ENCODE measurements around the gene KAT6B. TPM values are rescaled to one million over a fixed set of nuclear protein-coding genes. Genes with fewer than 3 reads are reported as not detected.
A peak's percentile ranks its signal among the peaks of the same experiment; 100 is the strongest.
"Not testable (repeated sequence)": the region's sequence is repeated elsewhere in the genome, so short reads cannot be mapped to it uniquely, and the experiment has no call there.

The KAT6B gene
- total RNA-seq (2014; rRNA removed; shearing (Covaris generic)), result 18.5 and 21.1 TPM in 2 replicates

GRCh38 chr10:74826142-74827044 lies at the start of gene KAT6B:
KAT6B (plus strand) TSS chr10:74826600; CDS start chr10:74842858, 16,258 bp downstream.
- Histone ChIP-seq H3K4me1 (peaks cover 9% of the 10 kb centered on the region), H3K27ac (peak within 1 kb of the TSS; percentile 90), H3K9me3 (replicated peaks) (no peaks in the 10 kb centered on the region), H3K36me3 (no peaks in the 10 kb centered on the region), H3K4me3 (peak within 1 kb of the TSS; percentile 96), H3K27me3 (no peaks in the 10 kb centered on the region)
- peak; percentile 100 for DNase-seq

- Histone ChIP-seq H3K4me1 (no peaks in the 10 kb centered on the region), H3K27ac (no peak overlapping the region), H3K27me3 (no peaks in the 10 kb centered on the region), H3K4me3 (no peak overlapping the region), H3K9me3 (replicated peaks) (no peaks in the 10 kb centered on the region), H3K36me3 (no peaks in the 10 kb centered on the region)
- no peak for DNase-seq
These were observed 47.8 kb upstream of the KAT6B start for GRCh38 chr10:74778436-74779094.

GRCh38 chr10:74781870-74782269 lies 44.5 kb upstream of the KAT6B start:
- not testable (repeated sequence) for H3K9me3 ChIP-seq (replicated peaks); DNase-seq; H3K27ac ChIP-seq; H3K4me1 ChIP-seq; H3K36me3 ChIP-seq; H3K4me3 ChIP-seq; H3K27me3 ChIP-seq

DNA sequence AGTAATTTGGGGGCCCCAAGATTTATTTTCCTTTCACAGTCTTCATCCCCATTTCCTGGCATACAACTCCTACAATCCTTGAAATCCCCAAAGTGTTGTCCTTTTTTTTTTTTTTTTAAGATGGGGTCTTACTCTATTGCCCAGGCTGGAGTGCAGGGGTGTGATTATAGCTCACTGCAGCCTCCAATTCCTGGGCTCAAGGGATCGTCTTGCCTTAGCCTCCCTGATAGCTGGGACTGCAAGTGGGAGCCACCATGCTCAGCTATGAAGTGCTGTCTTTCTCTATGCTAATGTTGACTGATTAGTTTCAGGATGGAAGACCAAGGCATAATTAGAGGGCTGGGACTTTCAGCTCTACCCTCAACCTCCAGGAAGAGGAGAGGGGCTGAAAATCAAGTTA lies 41.9 kb upstream of the KAT6B start:
- no peak overlapping the region for H3K4me3 ChIP-seq
- H3K27ac ChIP-seq, result no peak overlapping the region
- no peak for DNase-seq
- no peaks in the 10 kb centered on the region for H3K9me3 ChIP-seq (replicated peaks)
- no peaks in the 10 kb centered on the region for H3K36me3 ChIP-seq
- no peaks in the 10 kb centered on the region for H3K4me1 ChIP-seq
- H3K27me3 ChIP-seq, result no peaks in the 10 kb centered on the region

- no peaks in the 10 kb centered on the region for H3K27me3 ChIP-seq
- no peak overlapping the region for H3K27ac ChIP-seq
- H3K9me3 ChIP-seq (replicated peaks), result no peaks in the 10 kb centered on the region
- no peaks in the 10 kb centered on the region for H3K4me1 ChIP-seq
- no peaks in the 10 kb centered on the region for H3K36me3 ChIP-seq
- no peak for DNase-seq
- no peak overlapping the region for H3K4me3 ChIP-seq
These were observed 40.3 kb upstream of the KAT6B start for GRCh38 chr10:74786126-74786525.

DNA sequence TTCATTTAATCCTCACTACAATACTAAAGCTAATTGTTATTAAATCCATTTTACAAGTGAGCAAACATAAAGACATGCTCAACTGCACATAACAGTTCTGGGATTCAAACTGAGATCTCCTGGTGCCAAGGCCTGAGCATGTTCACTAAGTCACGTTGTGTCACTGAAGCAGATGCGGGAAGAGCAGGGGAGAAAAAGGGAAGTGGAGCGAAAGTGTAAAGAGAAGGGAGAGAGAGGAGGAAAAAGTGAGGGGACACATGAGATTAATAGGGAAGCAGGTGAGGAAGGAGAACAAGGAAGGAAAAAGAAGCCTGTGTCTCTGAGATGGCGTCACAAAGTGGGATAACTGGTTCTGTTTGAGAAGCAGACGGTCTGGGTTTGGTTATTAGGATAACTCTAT lies 38.9 kb upstream of the KAT6B start:
- DNase-seq, result no peak
- Histone ChIP-seq H3K9me3 (replicated peaks) (no peaks in the 10 kb centered on the region), H3K27ac (no peak overlapping the region), H3K4me1 (no peaks in the 10 kb centered on the region), H3K36me3 (no peaks in the 10 kb centered on the region), H3K4me3 (no peak overlapping the region), H3K27me3 (no peaks in the 10 kb centered on the region)

DNA sequence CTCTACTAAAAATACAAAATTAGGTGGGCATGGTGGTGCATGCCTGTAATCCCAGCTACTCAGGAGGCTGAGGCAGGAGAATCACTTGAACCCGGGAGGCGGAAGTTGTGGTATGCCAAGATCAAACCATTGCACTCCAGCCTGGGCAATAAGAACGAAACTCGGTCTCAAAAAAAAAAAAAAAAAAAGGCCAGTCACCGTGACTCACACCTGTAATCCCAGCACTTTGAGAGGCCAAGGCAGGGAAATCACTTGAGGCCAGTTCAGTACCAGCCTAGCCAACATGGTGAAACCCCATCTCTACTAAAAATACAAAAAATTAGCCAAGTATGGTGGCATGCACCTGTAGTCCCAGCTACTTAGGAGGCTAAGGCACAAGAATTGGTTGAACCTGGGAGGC lies 34.4 kb upstream of the KAT6B start:
- H3K27ac ChIP-seq; H3K9me3 ChIP-seq (replicated peaks); H3K4me1 ChIP-seq; H3K27me3 ChIP-seq; H3K4me3 ChIP-seq; DNase-seq; H3K36me3 ChIP-seq: not testable (repeated sequence)

- no peak overlapping the region for H3K4me3 ChIP-seq
- H3K27me3 ChIP-seq, result no peaks in the 10 kb centered on the region
- DNase-seq, result no peak
- H3K27ac ChIP-seq, result no peak overlapping the region
- H3K4me1 ChIP-seq, result no peaks in the 10 kb centered on the region
- H3K36me3 ChIP-seq, result no peaks in the 10 kb centered on the region
- H3K9me3 ChIP-seq (replicated peaks), result no peaks in the 10 kb centered on the region
These were observed 33.7 kb upstream of the KAT6B start for GRCh38 chr10:74792726-74793125.

DNA sequence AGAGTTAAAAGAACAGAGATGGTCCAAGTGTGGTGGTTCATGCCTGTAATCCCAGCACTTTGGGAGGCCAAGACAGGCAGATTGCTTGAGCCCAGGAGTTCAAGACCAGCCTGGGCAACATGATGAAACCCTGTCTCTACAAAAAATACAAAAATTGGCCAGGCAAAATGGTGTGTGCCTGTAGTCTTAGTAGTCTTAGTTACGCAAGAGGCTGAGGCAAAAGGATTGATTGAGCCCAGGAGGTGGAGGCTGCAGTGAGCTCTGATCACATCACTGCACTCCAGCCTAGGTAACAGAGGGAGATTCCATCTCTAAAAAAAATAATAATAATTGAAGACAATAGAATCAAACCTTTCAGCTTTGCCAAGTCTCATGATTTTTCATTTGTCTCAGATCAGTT lies 33.2 kb upstream of the KAT6B start:
- not testable (repeated sequence) for H3K9me3 ChIP-seq (replicated peaks); H3K27me3 ChIP-seq; H3K27ac ChIP-seq; H3K4me3 ChIP-seq; H3K4me1 ChIP-seq; DNase-seq; H3K36me3 ChIP-seq

DNA sequence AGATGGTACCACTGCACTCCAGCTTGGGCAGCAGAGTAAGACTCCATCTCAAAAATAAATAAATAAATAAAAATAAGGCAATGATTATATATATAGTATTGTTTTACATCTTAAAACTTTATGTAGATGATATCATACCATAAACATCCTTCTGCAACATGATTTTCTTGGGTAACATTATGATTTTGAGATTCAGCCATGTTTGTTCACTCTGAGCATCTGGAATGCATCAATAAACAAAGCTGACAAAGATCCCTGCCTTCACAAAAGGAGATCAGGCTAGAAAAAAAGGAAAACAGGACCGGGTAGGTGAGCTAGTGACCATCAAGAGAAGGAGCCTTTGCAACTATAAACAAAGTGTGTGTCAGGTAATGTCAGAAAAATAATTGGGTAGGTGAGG lies 31.9 kb upstream of the KAT6B start:
- Histone ChIP-seq H3K4me3 (no peak overlapping the region), H3K4me1 (no peaks in the 10 kb centered on the region), H3K9me3 (replicated peaks) (no peaks in the 10 kb centered on the region), H3K36me3 (no peaks in the 10 kb centered on the region), H3K27me3 (no peaks in the 10 kb centered on the region), H3K27ac (no peak overlapping the region)
- DNase-seq, result no peak

- Histone ChIP-seq H3K4me3 (no peak overlapping the region), H3K36me3 (no peaks in the 10 kb centered on the region), H3K27ac (no peak overlapping the region), H3K4me1 (no peaks in the 10 kb centered on the region), H3K9me3 (replicated peaks) (no peaks in the 10 kb centered on the region), H3K27me3 (no peaks in the 10 kb centered on the region)
- DNase-seq, result no peak
These were observed 28.9 kb upstream of the KAT6B start for GRCh38 chr10:74797550-74797949.

DNA sequence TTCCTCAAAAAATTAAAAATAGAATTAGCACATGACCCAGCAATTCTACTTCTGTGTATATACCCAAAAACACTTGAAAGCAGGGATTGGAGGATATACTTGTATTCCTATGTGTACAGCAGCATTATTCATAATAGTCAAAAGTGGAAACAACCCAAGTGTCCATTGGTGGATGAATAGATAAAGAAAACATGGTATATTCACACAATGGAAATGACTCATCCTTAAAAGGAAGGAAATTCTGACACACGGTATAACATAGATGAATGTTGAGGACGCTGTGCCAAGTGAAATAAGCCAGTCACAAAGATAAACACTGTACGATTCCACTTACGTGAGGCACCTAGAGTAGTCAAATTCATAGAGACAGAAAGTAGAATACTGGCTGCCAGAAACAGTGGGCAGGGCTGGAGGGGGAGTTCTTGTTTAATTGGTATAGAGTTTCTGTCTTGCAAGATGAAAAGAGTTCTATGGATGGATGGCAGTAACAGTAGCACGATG lies 26.6 kb upstream of the KAT6B start:
- Histone ChIP-seq H3K4me3 (no peak overlapping the region), H3K27ac (no peak overlapping the region), H3K36me3 (no peaks in the 10 kb centered on the region), H3K9me3 (replicated peaks) (no peaks in the 10 kb centered on the region), H3K4me1 (no peaks in the 10 kb centered on the region), H3K27me3 (no peaks in the 10 kb centered on the region)
- no peak for DNase-seq

DNA sequence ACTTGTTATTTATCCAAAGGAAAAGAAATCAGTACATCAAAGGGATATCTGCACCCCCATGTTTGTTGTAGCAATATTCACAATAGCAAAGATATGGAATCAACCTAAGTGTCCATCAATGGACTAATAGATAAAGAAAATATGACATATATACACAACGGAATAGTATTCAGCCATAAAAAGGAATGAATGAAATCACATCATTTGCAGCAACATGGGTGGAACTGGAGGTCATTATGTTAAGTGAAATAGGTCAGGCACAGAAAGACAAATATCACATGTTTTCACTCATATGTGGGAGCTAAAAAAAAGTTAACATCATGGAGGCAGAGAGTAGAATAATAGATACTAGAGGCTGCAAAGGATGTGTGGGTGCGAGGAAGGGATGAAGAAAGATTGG lies 25.0 kb upstream of the KAT6B start:
- no peak overlapping the region for H3K27ac ChIP-seq
- no peaks in the 10 kb centered on the region for H3K9me3 ChIP-seq (replicated peaks)
- no peak for DNase-seq
- H3K27me3 ChIP-seq, result no peaks in the 10 kb centered on the region
- H3K4me1 ChIP-seq, result no peaks in the 10 kb centered on the region
- no peaks in the 10 kb centered on the region for H3K36me3 ChIP-seq
- no peak overlapping the region for H3K4me3 ChIP-seq

DNA sequence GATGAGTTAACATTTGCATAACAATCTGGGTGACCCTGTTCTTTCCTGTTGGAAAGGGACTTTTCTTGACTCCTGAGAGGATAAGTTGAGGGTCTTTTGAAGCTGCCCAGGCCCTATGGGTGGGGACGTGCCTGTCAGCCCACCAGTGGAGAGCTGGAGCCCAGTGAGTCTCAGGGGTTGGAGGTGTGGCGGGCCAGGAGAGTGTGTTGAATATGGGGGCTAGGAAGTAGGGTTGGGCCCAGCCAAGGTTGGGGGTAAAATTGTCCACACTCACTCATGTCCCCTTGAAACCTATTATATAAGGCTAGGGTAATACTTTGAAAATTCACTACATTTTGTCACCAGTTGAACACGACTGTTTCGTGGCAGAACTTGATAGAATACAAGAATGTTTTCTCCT lies 17.9 kb upstream of the KAT6B start:
- H3K27me3 ChIP-seq, result no peaks in the 10 kb centered on the region
- H3K4me3 ChIP-seq, result no peak overlapping the region
- no peak overlapping the region for H3K27ac ChIP-seq
- no peak for DNase-seq
- no peaks in the 10 kb centered on the region for H3K9me3 ChIP-seq (replicated peaks)
- no peaks in the 10 kb centered on the region for H3K4me1 ChIP-seq
- no peaks in the 10 kb centered on the region for H3K36me3 ChIP-seq

DNA sequence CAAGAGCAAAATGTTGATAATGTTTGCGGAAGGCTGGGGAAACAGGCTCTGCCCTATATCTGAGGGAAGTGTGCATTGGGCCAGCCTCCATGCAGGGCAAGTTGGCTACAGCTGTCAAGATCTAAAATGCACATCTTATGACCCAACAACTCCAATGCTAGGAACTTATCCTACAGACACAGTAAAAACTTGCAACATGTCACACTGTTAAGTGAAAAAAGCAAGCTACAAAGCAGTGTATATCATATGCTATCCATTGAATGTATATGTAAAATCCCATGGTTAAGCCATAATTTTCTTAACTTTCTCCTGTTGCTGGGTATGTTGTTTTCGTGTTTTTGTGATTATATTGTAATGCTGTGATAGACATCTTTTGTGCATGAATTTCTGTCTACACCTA lies 16.3 kb upstream of the KAT6B start:
- no peak overlapping the region for H3K4me3 ChIP-seq
- no peaks in the 10 kb centered on the region for H3K36me3 ChIP-seq
- H3K27ac ChIP-seq, result no peak overlapping the region
- H3K27me3 ChIP-seq, result no peaks in the 10 kb centered on the region
- DNase-seq, result no peak
- no peaks in the 10 kb centered on the region for H3K4me1 ChIP-seq
- no peaks in the 10 kb centered on the region for H3K9me3 ChIP-seq (replicated peaks)
